K562 (cell line): ENCODE data around the gene LRCOL1. TPM values are rescaled to one million over a fixed set of nuclear protein-coding genes. Genes with fewer than 3 reads are reported as not detected.
A peak's percentile ranks its signal among the peaks of the same experiment; 100 is the strongest.

ENCODE experiments used
- HMGXB4 ChIP-seq: sonication (generic); formaldehyde crosslinking; IDR thresholded peaks from 2 replicates; pipeline ENCODE4 v1.8.1; 2023; ENCODE audit warnings: mild to moderate bottlenecking, missing genetic modification reagents
- LEF1 ChIP-seq: fragments of 450-650 bp; IDR thresholded peaks from 2 replicates; pipeline ENCODE4 v1.6.1; 2016; ENCODE audit warnings: mild to moderate bottlenecking
- NONO ChIP-seq, 2 experiments: fragments of 200-400 bp in 1 of 2; fragments of 450-650 bp in 1 of 2; formaldehyde crosslinking in 1 of 2; IDR thresholded peaks; 2 replicates each; pipeline ENCODE4 v1.6.1; 2017; ENCODE audit warnings: low read depth in 2 of 2, mild to moderate bottlenecking in 2 of 2, moderate library complexity in 2 of 2, low read length in 1 of 2
- RBM39 ChIP-seq: fragments of 200-400 bp; formaldehyde crosslinking; optimal IDR thresholded peaks from 2 replicates; pipeline ENCODE3; 2018; ENCODE audit warnings: low read depth, low read length
- REST ChIP-seq, 2 experiments: fragments of 450-650 bp; formaldehyde crosslinking in 1 of 2; IDR thresholded peaks; 2 replicates each; pipeline versions ENCODE4 v1.4.0 to v1.6.1; 2014 to 2020; ENCODE audit warnings: mild to moderate bottlenecking in 2 of 2, borderline replicate concordance in 1 of 2, low read depth in 1 of 2
- TAF1 ChIP-seq: IDR thresholded peaks from 2 replicates; pipeline ENCODE4 v1.6.1; 2011; ENCODE audit warnings: mild to moderate bottlenecking, low read length, moderate library complexity; ENCODE audit not compliant: insufficient read depth, control insufficient read depth, severe bottlenecking; ENCODE audit errors: extremely low read depth
- polyA plus RNA-seq, 8 experiments: library from polyadenylated mRNA; depleted of rRNA in 4 of 8; stranded (reverse) in 5 of 8; unstranded in 3 of 8; fragments of >200 nt; fragmentation: Nextera tagmentation in 2 of 8; fragmentation: Illumina TruSeq in 1 of 8; extraction: Ambion mirVana in 2 of 8; extraction: Trizol in 1 of 8; gene quantifications; 2 replicates each; pipeline versions ENCODE4 v1.2.1 to v1.2.3, GENCODE V29; 2011 to 2014; ENCODE audit warnings: inconsistent platforms in 1 of 8, missing spikeins in 1 of 8
- total RNA-seq, 7 experiments: library from RNA; depleted of rRNA in 6 of 7; stranded (reverse); fragments of >200 nt in 6 of 7; fragmentation: Illumina TruSeq in 2 of 7; extraction: Trizol in 2 of 7; gene quantifications; 2 replicates each; pipeline versions ENCODE4 v1.2.1 to v1.2.3, GENCODE V29; 2011 to 2021; ENCODE audit warnings: low replicate concordance in 1 of 7
- TF ChIP-seq, protein P1 (sequence below), 2 experiments: IDR thresholded peaks; 2 replicates each; pipeline ENCODE4 v1.6.1; 2011; ENCODE audit warnings: borderline replicate concordance in 1 of 2, control low read depth in 1 of 2, low read depth in 1 of 2, low read length in 1 of 2, mild to moderate bottlenecking in 1 of 2, mixed read lengths in 1 of 2, moderate library complexity in 1 of 2; ENCODE audit not compliant: insufficient read depth in 1 of 2, insufficient read length in 1 of 2, poor library complexity in 1 of 2, severe bottlenecking in 1 of 2; ENCODE audit errors: extremely low read depth in 1 of 2
- TF ChIP-seq, protein P2 (sequence below), 2 experiments: IDR thresholded peaks; 2 replicates each; pipeline ENCODE4 v1.6.1; 2012; ENCODE audit warnings: improper control_type of control experiment in 2 of 2, low read depth in 2 of 2, low read length in 2 of 2, borderline replicate concordance in 1 of 2

LRCOL1 gene
- total and polyA plus RNA-seq, 9 of the 15 experiments (the other 6 are each of a cell fraction or from before 2014, with no cell fraction given): not detected

GRCh38 chr12:132600048-132601032, 10.0 kb downstream of the LRCOL1 start (continued):
- TF ChIP-seq, protein P1, sequence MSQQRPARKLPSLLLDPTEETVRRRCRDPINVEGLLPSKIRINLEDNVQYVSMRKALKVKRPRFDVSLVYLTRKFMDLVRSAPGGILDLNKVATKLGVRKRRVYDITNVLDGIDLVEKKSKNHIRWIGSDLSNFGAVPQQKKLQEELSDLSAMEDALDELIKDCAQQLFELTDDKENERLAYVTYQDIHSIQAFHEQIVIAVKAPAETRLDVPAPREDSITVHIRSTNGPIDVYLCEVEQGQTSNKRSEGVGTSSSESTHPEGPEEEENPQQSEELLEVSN (IDR thresholded peaks at IDR 0.05; ENCODE audit: borderline replicate concordance in 1 of 2, extremely low read depth in 1 of 2, insufficient read depth in 1 of 2, insufficient read length in 1 of 2, low read depth in 1 of 2, low read length in 1 of 2, poor library complexity in 1 of 2, severe bottlenecking in 1 of 2): peak; percentile 45 to 86
- peak; percentile 67; the same call in 1 of the 2 replicates for TF ChIP-seq REST (IDR thresholded peaks at IDR 0.05; ENCODE audit: borderline replicate concordance)
- TF ChIP-seq REST (CRISPR knock-in tag; IDR thresholded peaks at IDR 0.05; ENCODE audit: low read depth): no peak
- TF ChIP-seq NONO (IDR thresholded peaks at IDR 0.05; ENCODE audit: low read depth in 2 of 2, low read length in 1 of 2): 0 out of 4 replicates have a peak, but pooled peaks of 1 of the 2 experiments have one; percentile 15
- TF ChIP-seq, protein P2, sequence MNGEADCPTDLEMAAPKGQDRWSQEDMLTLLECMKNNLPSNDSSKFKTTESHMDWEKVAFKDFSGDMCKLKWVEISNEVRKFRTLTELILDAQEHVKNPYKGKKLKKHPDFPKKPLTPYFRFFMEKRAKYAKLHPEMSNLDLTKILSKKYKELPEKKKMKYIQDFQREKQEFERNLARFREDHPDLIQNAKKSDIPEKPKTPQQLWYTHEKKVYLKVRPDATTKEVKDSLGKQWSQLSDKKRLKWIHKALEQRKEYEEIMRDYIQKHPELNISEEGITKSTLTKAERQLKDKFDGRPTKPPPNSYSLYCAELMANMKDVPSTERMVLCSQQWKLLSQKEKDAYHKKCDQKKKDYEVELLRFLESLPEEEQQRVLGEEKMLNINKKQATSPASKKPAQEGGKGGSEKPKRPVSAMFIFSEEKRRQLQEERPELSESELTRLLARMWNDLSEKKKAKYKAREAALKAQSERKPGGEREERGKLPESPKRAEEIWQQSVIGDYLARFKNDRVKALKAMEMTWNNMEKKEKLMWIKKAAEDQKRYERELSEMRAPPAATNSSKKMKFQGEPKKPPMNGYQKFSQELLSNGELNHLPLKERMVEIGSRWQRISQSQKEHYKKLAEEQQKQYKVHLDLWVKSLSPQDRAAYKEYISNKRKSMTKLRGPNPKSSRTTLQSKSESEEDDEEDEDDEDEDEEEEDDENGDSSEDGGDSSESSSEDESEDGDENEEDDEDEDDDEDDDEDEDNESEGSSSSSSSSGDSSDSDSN (IDR thresholded peaks at IDR 0.05; ENCODE audit: borderline replicate concordance in 1 of 2, low read depth in 2 of 2, low read length in 2 of 2): 0 out of 4 replicates have a peak, but pooled peaks of 1 of the 2 experiments have one; percentile 69
- peak; percentile 23 for TF ChIP-seq TAF1
- TF ChIP-seq LEF1: no peak
- no peak for TF ChIP-seq RBM39
- peak; percentile 48; the same call in 1 of the 2 replicates for TF ChIP-seq HMGXB4
